Left ventricle myocardium inferior (tissue), 1 donor: ENCODE results near the gene TACSTD2. TPM values are rescaled to one million over a fixed set of nuclear protein-coding genes. Genes with fewer than 3 reads are reported as not detected.

ENCODE experiments used
- DNase-seq: peaks from one replicate; pipeline ENCODE4 v3.0.0-alpha.2; 2020
- H3K27ac ChIP-seq: fragments of 200-600 bp; replicated peaks from 2 replicates; pipeline ENCODE4 v1.8.0; 2021
- H3K27me3 ChIP-seq: fragments of 200-600 bp; 2 replicates; pipeline ENCODE4 v1.8.0; 2021; ENCODE audit warnings: low read depth
- H3K36me3 ChIP-seq: fragments of 200-600 bp; 2 replicates; pipeline ENCODE4 v1.8.0; 2021
- H3K4me1 ChIP-seq: fragments of 200-600 bp; 2 replicates; pipeline ENCODE4 v1.8.0; 2021
- H3K4me3 ChIP-seq: fragments of 200-600 bp; 2 replicates; pipeline ENCODE4 v1.8.0; 2021; ENCODE audit warnings: mild to moderate bottlenecking, moderate library complexity
- H3K9me3 ChIP-seq: fragments of 200-600 bp; replicated peaks from 2 replicates; pipeline ENCODE4 v1.8.0; 2021
- intact Hi-C: fragments of 100-400 bp; cut with micrococcal nuclease; formaldehyde crosslinking; loops from one replicate; pipeline ENCODE4 v1.11.0; 2022
- total RNA-seq: library from RNA; stranded (reverse); fragmentation: NEBNext Ultra II Directional; extraction: Animal tissue kit (Norgen Biotek cat#: 25700); gene quantifications from one replicate; pipeline ENCODE4 v1.2.1, GENCODE V29; 2021
- TF ChIP-seq, protein P1 (sequence below): fragments of 200-600 bp; IDR thresholded peaks from 2 replicates; pipeline ENCODE4 v1.8.0; 2021; ENCODE audit warnings: antibody characterized with exemption, mild to moderate bottlenecking, borderline replicate concordance
- donor health status: DM: no; HTN: yes; CAD: no; lungs with severe emphysema.

Gene TACSTD2
- total RNA-seq, 1 donor from 2014 or later: 0.16 TPM

DNA sequence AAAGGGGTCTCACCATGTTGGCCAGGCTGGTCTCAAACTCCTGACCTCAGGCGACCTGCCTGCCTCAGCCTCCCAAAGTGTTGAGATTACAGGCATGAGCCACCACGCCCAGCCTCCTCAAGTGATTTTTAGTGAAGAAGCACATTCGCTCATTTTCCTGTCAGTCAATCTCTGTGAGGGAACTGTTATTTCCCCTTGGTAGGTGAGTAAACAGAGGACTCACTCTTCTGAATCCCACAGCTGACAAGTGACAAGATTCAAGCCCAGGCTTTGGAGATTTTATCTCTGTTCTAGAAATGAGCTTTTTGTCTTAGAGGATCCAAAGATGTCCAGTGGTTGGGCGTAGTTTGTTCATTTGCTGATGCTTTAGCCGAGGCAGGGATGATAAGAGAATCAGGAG is 43.9 kb upstream of the TACSTD2 start:
- TF ChIP-seq, protein P1, sequence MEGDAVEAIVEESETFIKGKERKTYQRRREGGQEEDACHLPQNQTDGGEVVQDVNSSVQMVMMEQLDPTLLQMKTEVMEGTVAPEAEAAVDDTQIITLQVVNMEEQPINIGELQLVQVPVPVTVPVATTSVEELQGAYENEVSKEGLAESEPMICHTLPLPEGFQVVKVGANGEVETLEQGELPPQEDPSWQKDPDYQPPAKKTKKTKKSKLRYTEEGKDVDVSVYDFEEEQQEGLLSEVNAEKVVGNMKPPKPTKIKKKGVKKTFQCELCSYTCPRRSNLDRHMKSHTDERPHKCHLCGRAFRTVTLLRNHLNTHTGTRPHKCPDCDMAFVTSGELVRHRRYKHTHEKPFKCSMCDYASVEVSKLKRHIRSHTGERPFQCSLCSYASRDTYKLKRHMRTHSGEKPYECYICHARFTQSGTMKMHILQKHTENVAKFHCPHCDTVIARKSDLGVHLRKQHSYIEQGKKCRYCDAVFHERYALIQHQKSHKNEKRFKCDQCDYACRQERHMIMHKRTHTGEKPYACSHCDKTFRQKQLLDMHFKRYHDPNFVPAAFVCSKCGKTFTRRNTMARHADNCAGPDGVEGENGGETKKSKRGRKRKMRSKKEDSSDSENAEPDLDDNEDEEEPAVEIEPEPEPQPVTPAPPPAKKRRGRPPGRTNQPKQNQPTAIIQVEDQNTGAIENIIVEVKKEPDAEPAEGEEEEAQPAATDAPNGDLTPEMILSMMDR: no peak
- H3K36me3 ChIP-seq: no peaks in the 10 kb centered on the region
- no peak for DNase-seq
- H3K4me3 ChIP-seq: no peak overlapping the region
- intact Hi-C loops: no loop called here
- peaks cover 24% of the 10 kb centered on the region for H3K4me1 ChIP-seq
- no peaks in the 10 kb centered on the region for H3K27me3 ChIP-seq
- H3K27ac ChIP-seq: no peak overlapping the region
- H3K9me3 ChIP-seq: no peaks in the 10 kb centered on the region

DNA sequence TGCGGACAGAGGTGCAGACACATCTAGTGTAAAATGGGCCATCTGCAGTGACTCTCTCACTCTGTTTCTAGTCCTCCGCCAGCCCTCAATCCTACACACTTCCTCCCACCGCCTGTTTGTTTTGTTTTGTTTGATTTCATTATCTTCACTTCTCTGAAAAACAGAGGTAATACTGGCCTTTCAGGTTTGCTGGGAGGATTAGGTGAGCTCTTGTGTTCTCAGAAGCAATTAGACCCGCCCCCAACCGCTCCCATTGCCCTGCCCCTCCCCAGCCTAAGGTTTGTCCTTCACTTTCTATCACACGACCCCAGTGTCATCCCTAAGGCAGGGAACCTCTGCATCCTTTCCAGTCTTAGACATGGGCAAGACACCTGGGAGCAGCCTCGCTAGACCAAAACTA is 43.2 kb upstream of the TACSTD2 start:
- H3K27me3 ChIP-seq: no peaks in the 10 kb centered on the region
- no peaks in the 10 kb centered on the region for H3K36me3 ChIP-seq
- H3K4me3 ChIP-seq: no peak overlapping the region
- intact Hi-C loops: no loop called here
- DNase-seq: no peak
- no peaks in the 10 kb centered on the region for H3K9me3 ChIP-seq
- TF ChIP-seq, protein P1: no peak
- no peak overlapping the region for H3K27ac ChIP-seq
- peaks cover 24% of the 10 kb centered on the region for H3K4me1 ChIP-seq

DNA sequence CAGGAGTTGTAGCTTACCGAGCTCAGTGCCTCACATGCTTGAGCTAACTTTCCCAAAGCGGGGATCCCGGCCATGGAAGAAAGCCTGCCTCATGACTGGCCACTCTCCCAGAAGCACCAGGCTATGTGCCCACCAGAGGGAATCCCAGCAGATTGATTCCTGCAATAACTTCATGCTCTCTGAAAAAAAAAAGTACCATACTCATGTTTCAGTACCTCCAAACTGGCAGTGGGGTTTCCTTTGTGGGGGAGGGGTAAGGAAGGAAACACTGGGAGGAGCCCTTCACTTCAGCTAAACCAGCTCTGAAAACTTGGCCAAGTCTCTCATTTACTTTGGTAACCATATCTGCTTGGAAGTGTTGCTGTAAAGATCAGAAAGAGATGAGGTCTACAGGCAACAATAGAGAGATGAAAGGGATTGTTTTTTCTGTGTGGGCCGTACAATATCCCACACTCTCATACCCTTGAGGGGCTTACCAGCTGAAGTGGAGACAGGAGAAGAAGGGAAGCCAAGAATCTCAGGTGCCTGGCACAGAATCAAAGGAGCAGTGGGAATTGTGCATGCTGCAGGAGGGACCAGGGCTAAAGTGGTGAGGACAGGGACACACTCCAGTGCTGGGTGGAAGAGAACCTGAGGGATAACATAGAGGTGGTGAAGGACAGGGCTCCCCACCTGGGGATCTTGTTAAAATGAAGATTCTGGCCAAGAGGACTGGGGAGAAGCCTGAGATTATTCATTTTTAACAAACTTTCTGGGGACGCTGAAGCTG is 42.4 kb upstream of the TACSTD2 start:
- peaks cover 24% of the 10 kb centered on the region for H3K4me1 ChIP-seq
- TF ChIP-seq, protein P1: no peak
- no peak overlapping the region for H3K27ac ChIP-seq
- no peaks in the 10 kb centered on the region for H3K9me3 ChIP-seq
- intact Hi-C loops: no loop called here
- no peaks in the 10 kb centered on the region for H3K27me3 ChIP-seq
- no peaks in the 10 kb centered on the region for H3K36me3 ChIP-seq
- H3K4me3 ChIP-seq: no peak overlapping the region
- no peak for DNase-seq

DNA sequence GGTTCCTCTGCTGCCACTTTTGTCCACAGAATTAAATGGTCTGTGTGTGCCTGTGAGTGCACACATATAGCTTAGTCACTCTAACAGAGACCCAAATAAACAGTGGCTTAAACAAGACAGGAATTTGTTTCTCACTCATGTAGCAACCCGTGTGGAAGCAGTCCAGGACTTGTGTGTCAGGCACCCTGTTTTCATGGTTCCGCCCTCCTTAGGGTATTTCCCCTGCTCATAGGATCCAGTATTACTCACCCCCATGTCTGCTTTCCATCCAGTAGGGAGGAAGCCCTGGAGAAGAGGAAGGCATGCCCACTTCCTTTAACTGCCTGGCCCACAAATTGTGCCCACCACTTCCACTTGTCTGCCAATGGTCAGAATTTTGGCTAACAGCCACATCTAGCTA is 41.3 kb upstream of the TACSTD2 start:
- Histone ChIP-seq H3K27ac (no peak overlapping the region), H3K4me3 (no peak overlapping the region)
- intact Hi-C loops: no loop called here

DNA sequence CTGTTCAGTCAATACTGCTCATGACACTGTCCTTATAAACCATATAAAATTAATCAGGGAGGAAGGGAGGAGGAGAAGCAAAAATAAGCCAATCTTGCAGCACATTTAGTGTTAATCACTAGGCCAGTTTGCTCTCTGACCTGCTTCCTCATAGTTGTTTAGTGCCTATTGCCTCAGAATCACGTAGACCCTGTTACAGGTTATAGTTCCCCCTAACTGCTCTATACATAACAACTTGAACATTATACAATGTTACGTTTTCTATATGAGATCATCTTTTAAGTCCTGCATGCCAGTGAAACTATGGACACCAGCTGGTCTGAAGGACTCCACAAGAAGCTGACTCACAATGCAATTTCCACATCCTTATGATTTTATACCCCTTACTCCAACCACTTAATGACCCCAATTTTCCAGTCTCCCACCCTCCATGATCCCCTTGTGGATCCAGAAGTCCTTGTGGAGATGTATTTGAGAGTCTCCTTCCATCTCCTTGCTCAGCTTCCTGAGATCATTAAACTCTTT is 34.9 kb upstream of the TACSTD2 start:
- H3K4me3 ChIP-seq: no peak overlapping the region
- H3K27me3 ChIP-seq: peaks cover 11% of the 10 kb centered on the region
- DNase-seq: no peak
- H3K9me3 ChIP-seq: peaks cover 8% of the 10 kb centered on the region
- intact Hi-C loops: no loop called here
- H3K27ac ChIP-seq: no peak overlapping the region
- H3K36me3 ChIP-seq: no peaks in the 10 kb centered on the region
- H3K4me1 ChIP-seq: no peaks in the 10 kb centered on the region
- TF ChIP-seq, protein P1: no peak

More for the DNA sequence above, 41.3 kb upstream of the TACSTD2 start:
- Histone ChIP-seq H3K27me3 (no peaks in the 10 kb centered on the region), H3K36me3 (no peaks in the 10 kb centered on the region), H3K4me1 (peaks cover 24% of the 10 kb centered on the region), H3K9me3 (no peaks in the 10 kb centered on the region)
- no peak for DNase-seq
- TF ChIP-seq, protein P1: no peak
